HFFc6 (cell line): ENCODE measurements around the gene COL6A6. TPM values are rescaled to one million over a fixed set of nuclear protein-coding genes. Genes with fewer than 3 reads are reported as not detected.

Experiments used
- DNase-seq: peaks from one replicate; pipeline ENCODE4 v3.0.0-alpha.2; 2018
- H3K27ac Mint-ChIP-seq: 2 replicates; pipeline ENCODE4 v1.8.0; 2020; ENCODE audit warnings: mild to moderate bottlenecking, mixed read lengths
- H3K27me3 Mint-ChIP-seq: 2 replicates; pipeline ENCODE4 v1.8.0; 2021; ENCODE audit warnings: mild to moderate bottlenecking, moderate library complexity, mixed read lengths; ENCODE audit not compliant: insufficient read depth
- H3K36me3 Mint-ChIP-seq: 2 replicates; pipeline ENCODE4 v1.8.0; 2021; ENCODE audit warnings: low read depth, mixed read lengths
- H3K4me1 Mint-ChIP-seq: 2 replicates; pipeline ENCODE4 v1.8.0; 2020; ENCODE audit warnings: low read depth, mixed read lengths
- H3K4me3 Mint-ChIP-seq: 2 replicates; pipeline ENCODE4 v1.8.0; 2020; ENCODE audit warnings: mild to moderate bottlenecking, moderate library complexity, mixed read lengths
- H3K9me3 Mint-ChIP-seq: 2 replicates; pipeline ENCODE4 v1.8.0; 2020; ENCODE audit warnings: mild to moderate bottlenecking, mixed read lengths
- CTCF ChIP-seq: fragments of 200-600 bp; sonication (generic); IDR thresholded peaks from 2 replicates; pipeline ENCODE4 v1.5.0; 2021; ENCODE audit warnings: antibody characterized with exemption, mild to moderate bottlenecking
- long read RNA-seq: library from polyadenylated mRNA; unstranded; transcript quantifications from one replicate; pipeline ENCODE4 v2.0.0, GENCODE V29; 2019
- total RNA-seq, 6 experiments: library from RNA; stranded (reverse); fragmentation: NEBNext Ultra II Directional; extraction: Animal tissue kit (Norgen Biotek cat#: 25700); gene quantifications; 2 replicates in 1 of 6; 3 replicates in 5 of 6; pipeline ENCODE4 v1.2.3, GENCODE V29; 2021

The COL6A6 gene
- under 1 TPM in 2 of 6 experiments, not detected in 4; 0.02 to 0.16 TPM for total RNA-seq
- long read RNA-seq, result 0 reads

GRCh38 chr3:130516645-130517512 is at the start of gene COL6A6:
COL6A6 (plus strand) TSS chr3:130517177; CDS start chr3:130560365, 43,188 bp downstream.
- Mint-ChIP-seq H3K4me3 (no peak within 1 kb of the TSS), H3K27ac (no peak within 1 kb of the TSS), H3K27me3 (no peaks in the 10 kb centered on the region; the same call in 1 of the 2 replicates), H3K4me1 (no peaks in the 10 kb centered on the region), H3K36me3 (peaks cover 6% of the 10 kb centered on the region; the same call in 1 of the 2 replicates), H3K9me3 (peaks cover 30% of the 10 kb centered on the region)
- no peak for TF ChIP-seq CTCF
- no peak for DNase-seq

- H3K9me3 Mint-ChIP-seq, result peaks cover 46% of the 10 kb centered on the region
- no peak overlapping the region for H3K4me3 Mint-ChIP-seq
- TF ChIP-seq CTCF, result no peak
- DNase-seq, result no peak
- no peaks in the 10 kb centered on the region for H3K4me1 Mint-ChIP-seq
- H3K27me3 Mint-ChIP-seq, result no peaks in the 10 kb centered on the region; the same call in 1 of the 2 replicates
- H3K27ac Mint-ChIP-seq, result no peak overlapping the region
- peaks cover 7% of the 10 kb centered on the region; the same call in 1 of the 2 replicates for H3K36me3 Mint-ChIP-seq
These were observed 48.7 kb upstream of the COL6A6 start for GRCh38 chr3:130468311-130468710.

- Mint-ChIP-seq H3K9me3 (peaks cover 50% of the 10 kb centered on the region), H3K27me3 (no peaks in the 10 kb centered on the region; the same call in 1 of the 2 replicates), H3K4me1 (no peaks in the 10 kb centered on the region), H3K27ac (no peak overlapping the region), H3K36me3 (peaks cover 7% of the 10 kb centered on the region; the same call in 1 of the 2 replicates), H3K4me3 (no peak overlapping the region)
- no peak for DNase-seq
- no peak for TF ChIP-seq CTCF
These were observed 46.9 kb upstream of the COL6A6 start for GRCh38 chr3:130470126-130470525.

GRCh38 chr3:130473416-130473815 is 43.6 kb upstream of the COL6A6 start:
- no peak for DNase-seq
- Mint-ChIP-seq H3K4me1 (no peaks in the 10 kb centered on the region), H3K4me3 (no peak overlapping the region), H3K27me3 (no peaks in the 10 kb centered on the region; the same call in 1 of the 2 replicates), H3K9me3 (peaks cover 53% of the 10 kb centered on the region), H3K27ac (no peak overlapping the region), H3K36me3 (peaks cover 7% of the 10 kb centered on the region; the same call in 1 of the 2 replicates)
- no peak for TF ChIP-seq CTCF

- Mint-ChIP-seq H3K9me3 (peaks cover 25% of the 10 kb centered on the region), H3K4me3 (no peak overlapping the region), H3K36me3 (no peaks in the 10 kb centered on the region), H3K27ac (no peak overlapping the region), H3K27me3 (no peaks in the 10 kb centered on the region), H3K4me1 (no peaks in the 10 kb centered on the region)
- peak; percentile 3 for DNase-seq
- no peak; the same call in 1 of the 2 replicates for TF ChIP-seq CTCF
These were observed 36.2 kb upstream of the COL6A6 start for GRCh38 chr3:130480736-130481135.
